Measurements from ENCODE around the gene SORL1.
"Not testable (repeated sequence)": the region's sequence is repeated elsewhere in the genome, so short reads cannot be mapped to it uniquely, and the experiment has no call there.

SORL1 gene

DNA sequence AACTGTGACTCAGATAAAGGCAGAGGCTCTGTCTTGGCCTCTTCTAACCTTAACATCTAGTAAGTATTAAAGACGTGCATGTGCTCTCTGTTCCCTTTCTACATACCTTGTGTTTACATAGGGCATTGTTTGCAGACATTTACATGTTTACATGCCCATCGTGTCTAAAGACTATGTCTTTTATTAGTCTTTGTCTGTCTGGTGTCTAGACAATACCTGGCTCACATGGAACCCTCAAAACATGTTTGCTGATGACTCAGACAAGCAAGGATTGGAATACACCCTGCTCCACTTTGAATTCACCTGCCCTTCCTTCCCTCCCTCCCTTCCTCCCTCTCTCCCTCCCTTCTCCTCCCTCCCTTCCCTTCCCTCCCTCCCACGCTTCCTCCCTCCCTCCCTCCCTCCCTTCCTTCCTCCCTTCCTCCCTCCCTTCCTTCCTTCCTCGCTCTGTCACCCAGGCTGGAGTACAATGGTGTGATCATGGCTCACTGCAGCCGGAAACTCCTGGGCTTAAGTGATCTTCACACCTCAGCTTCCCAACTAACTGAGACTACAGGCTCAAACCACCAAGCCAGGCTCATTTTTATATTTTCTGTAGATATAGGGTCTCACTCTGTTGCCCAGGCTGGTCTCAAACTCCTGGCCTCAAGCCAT, 24.4 kb downstream of the SORL1 start:
- no peak overlapping the region for H3K27ac ChIP-seq
- no peak overlapping the region for H3K4me3 ChIP-seq
- no peak for DNase-seq (ENCODE audit: low spot score)
- TF ChIP-seq CTCF (IDR thresholded peaks at IDR 0.05): no peak

DNA sequence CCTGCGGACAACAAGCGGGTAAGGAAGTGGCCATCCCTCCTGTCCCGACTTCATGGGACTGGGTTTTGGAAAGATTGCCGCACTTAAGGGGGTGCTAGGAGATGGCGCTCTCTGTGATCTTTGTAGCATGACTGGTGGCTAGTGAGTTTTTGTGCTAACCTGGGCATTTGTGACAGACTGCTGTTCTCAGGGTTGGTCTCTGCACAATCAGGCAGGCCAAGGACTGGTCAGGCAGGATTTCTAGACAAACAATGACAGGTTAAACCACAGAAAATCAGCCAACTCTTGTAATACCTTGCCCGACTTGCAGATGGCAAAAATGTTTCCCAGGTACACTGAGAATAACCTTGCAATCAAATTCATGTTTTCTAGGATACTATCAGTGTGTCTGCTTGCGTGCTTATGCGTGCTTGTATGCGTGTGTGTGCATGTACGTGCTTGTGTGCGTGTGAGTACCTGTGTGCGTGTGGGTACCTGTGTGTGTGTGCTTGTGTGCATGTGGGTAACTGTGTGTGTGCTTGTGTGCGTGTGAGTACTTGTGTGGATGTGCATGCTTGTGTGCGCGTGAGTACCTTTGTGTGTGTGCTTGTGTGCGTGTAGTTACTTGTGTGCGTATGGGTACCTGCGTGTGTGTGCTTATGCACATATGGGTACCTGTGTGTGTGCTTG, 26.2 kb downstream of the SORL1 start:
- TF ChIP-seq CTCF (IDR thresholded peaks at IDR 0.05): no peak
- Histone ChIP-seq H3K27ac (no peak overlapping the region), H3K4me3 (no peak overlapping the region)
- no peak for DNase-seq (ENCODE audit: low spot score)

- DNase-seq (ENCODE audit: low spot score): no peak
- H3K27ac ChIP-seq: no peak overlapping the region
- no peak overlapping the region for H3K4me3 ChIP-seq
- no peak for TF ChIP-seq CTCF (IDR thresholded peaks at IDR 0.05)
Observed at GRCh38 chr11:121478895-121479697, 27.0 kb downstream of the SORL1 start.

GRCh38 chr11:121479698-121480238, 27.7 kb downstream of the SORL1 start:
- no peak for DNase-seq (ENCODE audit: low spot score)
- no peak overlapping the region for H3K27ac ChIP-seq
- no peak for TF ChIP-seq CTCF (IDR thresholded peaks at IDR 0.05)
- no peak overlapping the region for H3K4me3 ChIP-seq

GRCh38 chr11:121481484-121482230, 29.5 kb downstream of the SORL1 start:
- not testable (repeated sequence) for H3K27ac ChIP-seq; DNase-seq (ENCODE audit: low spot score); H3K4me3 ChIP-seq

- TF ChIP-seq CTCF (IDR thresholded peaks at IDR 0.05): no peak
- H3K27ac ChIP-seq: no peak overlapping the region
- DNase-seq (ENCODE audit: low spot score): no peak
- H3K4me3 ChIP-seq: no peak overlapping the region
Observed at GRCh38 chr11:121482231-121483129, 30.4 kb downstream of the SORL1 start.
